Keratinocyte (primary cell): ENCODE data around the gene ENKD1. TPM values are rescaled to one million over a fixed set of nuclear protein-coding genes. Genes with fewer than 3 reads are reported as not detected.

Source experiments
- DNase-seq: peaks from one replicate; pipeline ENCODE4 v3.0.0-alpha.2; 2011; ENCODE audit warnings: low read depth, missing footprints, low spot score
- FAIRE-seq: peaks from 2 replicates; lab custom pipeline; 2011; peaks lifted over from hg19 to GRCh38; lab: Jason Lieb, UNC
- H2AFZ ChIP-seq: 2 replicates; pipeline ENCODE4 v1.6.0; 2012; ENCODE audit warnings: low read length, control low read depth, inconsistent platforms; ENCODE audit not compliant: control insufficient read depth
- H3K27ac ChIP-seq: 2 replicates; pipeline ENCODE4 v1.5.1; 2011; ENCODE audit warnings: low read length; ENCODE audit not compliant: control insufficient read depth, insufficient read depth
- H3K27me3 ChIP-seq: 3 replicates; pipeline ENCODE4 v1.6.0; 2011; ENCODE audit warnings: low read length; ENCODE audit not compliant: control insufficient read depth, insufficient read depth; ENCODE audit errors: extremely low read depth
- H3K36me3 ChIP-seq, 2 experiments: 2 replicates in 1 of 2; 3 replicates in 1 of 2; pipeline ENCODE4 v1.5.1; 2011; ENCODE audit warnings: low read length in 2 of 2, mild to moderate bottlenecking in 1 of 2; ENCODE audit not compliant: control insufficient read depth in 2 of 2, insufficient read depth in 2 of 2; ENCODE audit errors: extremely low read depth in 1 of 2
- H3K4me1 ChIP-seq: 3 replicates; pipeline ENCODE4 v1.5.1; 2011; ENCODE audit warnings: low read length; ENCODE audit not compliant: control insufficient read depth, insufficient read depth; ENCODE audit errors: extremely low read depth
- H3K4me2 ChIP-seq: 3 replicates; pipeline ENCODE4 v1.6.0; 2011; ENCODE audit warnings: low read depth, low read length; ENCODE audit not compliant: control insufficient read depth, insufficient read depth; ENCODE audit errors: extremely low read depth
- H3K4me3 ChIP-seq, 3 experiments: fragments of 200-600 bp in 1 of 3; sonication (generic) in 1 of 3; 2 replicates in 2 of 3; 3 replicates in 1 of 3; pipeline ENCODE4 v1.5.1; 2011 to 2016; ENCODE audit warnings: low read length in 3 of 3, mild to moderate bottlenecking in 3 of 3, control low read depth in 2 of 3, inconsistent platforms in 1 of 3, low read depth in 1 of 3, mixed read lengths in 1 of 3, mixed run types in 1 of 3, moderate library complexity in 1 of 3; ENCODE audit not compliant: control insufficient read depth in 2 of 3, insufficient read depth in 2 of 3; ENCODE audit errors: extremely low read depth in 1 of 3
- H3K79me2 ChIP-seq: 2 replicates; pipeline ENCODE4 v1.6.0; 2012; ENCODE audit warnings: low read length; ENCODE audit not compliant: control insufficient read depth, insufficient read depth
- H3K9ac ChIP-seq: 3 replicates; pipeline ENCODE4 v1.6.0; 2011; ENCODE audit warnings: low read length; ENCODE audit not compliant: control insufficient read depth, insufficient read depth; ENCODE audit errors: extremely low read depth
- H3K9me1 ChIP-seq: 3 replicates; pipeline ENCODE4 v1.6.0; 2011; ENCODE audit warnings: low read length; ENCODE audit not compliant: control insufficient read depth, insufficient read depth; ENCODE audit errors: extremely low read depth
- H3K9me3 ChIP-seq: 2 replicates; pipeline ENCODE4 v1.5.1; 2012; ENCODE audit warnings: low read depth, low read length; ENCODE audit not compliant: control insufficient read depth
- H4K20me1 ChIP-seq: 3 replicates; pipeline ENCODE4 v1.6.0; 2011; ENCODE audit warnings: low read length; ENCODE audit not compliant: control insufficient read depth, insufficient read depth; ENCODE audit errors: extremely low read depth
- EZH2 ChIP-seq: IDR thresholded peaks from one replicate; pipeline ENCODE4 v1.6.1; 2012; ENCODE audit warnings: inconsistent platforms, mild to moderate bottlenecking, low read length, moderate library complexity
- dilution Hi-C: fragments of 300-500 bp; cut with MboI; formaldehyde crosslinking; loops from one replicate; pipeline ENCODE4 v1.7.0; 2020; ENCODE audit warnings: low sequenced_read_pairs; ENCODE audit not compliant: extremely low pct_ligation_motif_present
- polyA plus RNA-seq, 5 experiments: library from polyadenylated mRNA; depleted of rRNA in 3 of 5; stranded (reverse) in 3 of 5; stranded (forward) in 1 of 5; unstranded in 1 of 5; fragments of >200 nt; gene quantifications; 1 replicate in 1 of 5; 2 replicates in 3 of 5; 3 replicates in 1 of 5; pipeline versions ENCODE4 v1.2.1 to v1.2.3, GENCODE V29; 2011 to 2012; ENCODE audit warnings: missing spikeins in 2 of 5, low read depth in 1 of 5, low replicate concordance in 1 of 5
- TF ChIP-seq, protein P1 (sequence below), 3 experiments: IDR thresholded peaks in 1 of 3; conservative IDR thresholded peaks in 1 of 3; optimal IDR thresholded peaks in 1 of 3; 2 replicates in 2 of 3; 3 replicates in 1 of 3; pipeline versions ENCODE3 to v1.5.1; 2011; ENCODE audit warnings: low read length in 3 of 3, mild to moderate bottlenecking in 3 of 3, moderate library complexity in 2 of 3, control low read depth in 1 of 3, inconsistent platforms in 1 of 3; ENCODE audit not compliant: insufficient read depth in 2 of 3; ENCODE audit errors: extremely low read depth in 1 of 3

The ENKD1 gene
- polyA plus RNA-seq, 1 donor (not counting 4 experiments of a cell fraction or from before 2014, with no cell fraction given): 4.4 TPM

DNA sequence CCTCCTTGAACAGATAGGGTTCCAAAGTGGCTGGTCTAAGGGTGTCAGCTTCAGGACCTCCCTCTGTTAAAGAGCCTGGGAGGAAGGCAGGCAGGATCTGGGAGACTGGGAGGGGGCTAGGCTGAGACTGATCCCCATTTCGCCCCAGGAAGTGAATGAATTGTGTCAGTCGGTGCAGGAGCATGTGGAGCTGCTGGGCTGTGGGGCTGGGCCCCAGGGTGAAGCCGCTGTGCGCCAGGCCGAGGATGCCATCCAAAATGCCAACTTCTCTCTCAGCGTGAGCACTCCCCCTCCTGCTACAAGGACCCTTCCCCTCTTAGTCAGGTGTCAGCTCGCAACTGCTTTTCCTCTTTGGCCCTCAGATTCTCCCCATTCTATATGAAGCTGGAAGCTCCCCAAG is 15.5 kb downstream of the ENKD1 start:
- no peak overlapping the region for H3K4me3 ChIP-seq
- no peaks in the 10 kb centered on the region for H3K9me1 ChIP-seq
- H3K27me3 ChIP-seq: peaks cover 89% of the 10 kb centered on the region
- no peaks in the 10 kb centered on the region for H3K36me3 ChIP-seq
- H3K4me2 ChIP-seq: no peak overlapping the region
- no peaks in the 10 kb centered on the region for H3K79me2 ChIP-seq
- DNase-seq (no peak), FAIRE-seq (no peak)
- H2AFZ ChIP-seq: no peak overlapping the region
- no peak overlapping the region for H3K9ac ChIP-seq
- H4K20me1 ChIP-seq: peaks cover 2% of the 10 kb centered on the region
- no peak overlapping the region for H3K27ac ChIP-seq
- no peaks in the 10 kb centered on the region for H3K4me1 ChIP-seq
- TF ChIP-seq, protein P1, sequence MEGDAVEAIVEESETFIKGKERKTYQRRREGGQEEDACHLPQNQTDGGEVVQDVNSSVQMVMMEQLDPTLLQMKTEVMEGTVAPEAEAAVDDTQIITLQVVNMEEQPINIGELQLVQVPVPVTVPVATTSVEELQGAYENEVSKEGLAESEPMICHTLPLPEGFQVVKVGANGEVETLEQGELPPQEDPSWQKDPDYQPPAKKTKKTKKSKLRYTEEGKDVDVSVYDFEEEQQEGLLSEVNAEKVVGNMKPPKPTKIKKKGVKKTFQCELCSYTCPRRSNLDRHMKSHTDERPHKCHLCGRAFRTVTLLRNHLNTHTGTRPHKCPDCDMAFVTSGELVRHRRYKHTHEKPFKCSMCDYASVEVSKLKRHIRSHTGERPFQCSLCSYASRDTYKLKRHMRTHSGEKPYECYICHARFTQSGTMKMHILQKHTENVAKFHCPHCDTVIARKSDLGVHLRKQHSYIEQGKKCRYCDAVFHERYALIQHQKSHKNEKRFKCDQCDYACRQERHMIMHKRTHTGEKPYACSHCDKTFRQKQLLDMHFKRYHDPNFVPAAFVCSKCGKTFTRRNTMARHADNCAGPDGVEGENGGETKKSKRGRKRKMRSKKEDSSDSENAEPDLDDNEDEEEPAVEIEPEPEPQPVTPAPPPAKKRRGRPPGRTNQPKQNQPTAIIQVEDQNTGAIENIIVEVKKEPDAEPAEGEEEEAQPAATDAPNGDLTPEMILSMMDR (optimal IDR thresholded peaks at IDR 0.05 in 1 of 3, IDR thresholded peaks at IDR 0.05 in 1 of 3, conservative IDR thresholded peaks at IDR 0.05 in 1 of 3; ENCODE audit: extremely low read depth in 1 of 3, insufficient read depth in 2 of 3, low read length in 3 of 3): no peak
- TF ChIP-seq EZH2: no peak
- H3K9me3 ChIP-seq: no peaks in the 10 kb centered on the region
- dilution Hi-C loops: no loop called here

DNA sequence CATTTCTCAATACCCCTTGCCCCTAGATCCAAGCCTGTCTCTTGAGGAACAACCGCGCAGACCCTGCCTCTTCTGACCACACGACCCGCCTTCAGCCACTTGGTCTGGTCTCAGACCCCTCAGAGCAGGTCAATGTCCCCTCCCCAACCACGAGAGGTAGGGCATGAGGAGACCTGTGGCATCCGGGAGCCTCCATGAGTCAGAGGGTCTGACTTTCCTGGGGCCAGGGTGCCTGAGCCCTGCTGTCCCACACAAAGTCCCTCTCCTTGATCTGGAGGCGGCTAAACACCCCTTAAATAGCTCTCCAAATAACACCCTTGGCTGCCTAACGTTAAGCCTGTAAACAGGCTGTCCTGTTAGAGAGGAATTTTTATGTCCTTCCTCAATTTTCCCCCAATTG is 16.5 kb downstream of the ENKD1 start:
- dilution Hi-C loops: no loop called here
- Histone ChIP-seq H3K4me2 (no peak overlapping the region), H3K9me1 (no peaks in the 10 kb centered on the region), H3K4me3 (no peak overlapping the region), H4K20me1 (peaks cover 2% of the 10 kb centered on the region), H3K27ac (no peak overlapping the region), H3K27me3 (peaks cover 94% of the 10 kb centered on the region), H3K79me2 (no peaks in the 10 kb centered on the region), H2AFZ (no peak overlapping the region), H3K36me3 (no peaks in the 10 kb centered on the region), H3K9ac (no peak overlapping the region), H3K9me3 (no peaks in the 10 kb centered on the region), H3K4me1 (no peaks in the 10 kb centered on the region)
- TF ChIP-seq, protein P1 (optimal IDR thresholded peaks at IDR 0.05 in 1 of 3, IDR thresholded peaks at IDR 0.05 in 1 of 3, conservative IDR thresholded peaks at IDR 0.05 in 1 of 3; ENCODE audit: extremely low read depth in 1 of 3, insufficient read depth in 2 of 3, low read length in 3 of 3): no peak
- peak; percentile 40 for TF ChIP-seq EZH2
- DNase-seq: no peak
- FAIRE-seq: no peak
